Cardiac fibroblast (primary cell): Measurements from ENCODE around the gene PMPCA.

Source experiments
- DNase-seq, 2 donors: peaks; one replicate each; pipeline versions ENCODE4 v3.0.0 to v3.0.0-alpha.2; 2010; ENCODE audit warnings: low read depth in 2 of 2
- H3K4me3 ChIP-seq, 2 donors: replicated peaks in 1 of 2; 1 replicate in 1 of 2; 2 replicates in 1 of 2; pipeline ENCODE4 v1.5.1; 2011; ENCODE audit warnings: low read depth in 2 of 2, low read length in 2 of 2, mild to moderate bottlenecking in 2 of 2, moderate library complexity in 1 of 2
- CTCF ChIP-seq: IDR thresholded peaks from one replicate; pipeline ENCODE4 v1.5.1; 2011; ENCODE audit warnings: low read depth, mild to moderate bottlenecking, low read length, inconsistent platforms

PMPCA gene

GRCh38 chr9:136386018-136386417 lies 24.4 kb upstream of the PMPCA start:
- no peak for TF ChIP-seq CTCF
- DNase-seq: no peak
- H3K4me3 ChIP-seq: no peak overlapping the region

GRCh38 chr9:136387217-136387616 lies 23.2 kb upstream of the PMPCA start:
- no peak for DNase-seq
- H3K4me3 ChIP-seq: no peak overlapping the region
- TF ChIP-seq CTCF: no peak

DNA sequence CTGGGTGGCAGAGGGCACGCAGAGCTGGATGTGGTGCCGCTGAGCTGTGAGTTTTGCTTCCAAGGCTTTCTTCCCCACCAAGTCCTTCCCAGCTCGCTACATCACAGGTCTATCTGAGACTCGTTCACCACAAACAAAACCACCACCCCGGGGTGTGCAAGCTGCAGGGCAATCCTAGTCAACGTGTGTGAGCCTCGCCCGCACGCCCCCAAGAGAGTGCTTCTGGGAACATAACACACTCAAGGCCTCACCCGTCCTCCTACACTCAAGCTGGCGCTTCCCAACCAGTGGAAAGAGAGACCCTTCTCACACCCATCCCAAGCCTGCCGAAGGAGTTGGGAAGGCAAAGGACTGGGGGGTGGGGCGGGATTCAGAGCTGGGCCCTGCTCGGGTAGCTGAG lies 21.1 kb upstream of the PMPCA start:
- no peak for TF ChIP-seq CTCF
- H3K4me3 ChIP-seq: no peak overlapping the region
- DNase-seq: no peak

DNA sequence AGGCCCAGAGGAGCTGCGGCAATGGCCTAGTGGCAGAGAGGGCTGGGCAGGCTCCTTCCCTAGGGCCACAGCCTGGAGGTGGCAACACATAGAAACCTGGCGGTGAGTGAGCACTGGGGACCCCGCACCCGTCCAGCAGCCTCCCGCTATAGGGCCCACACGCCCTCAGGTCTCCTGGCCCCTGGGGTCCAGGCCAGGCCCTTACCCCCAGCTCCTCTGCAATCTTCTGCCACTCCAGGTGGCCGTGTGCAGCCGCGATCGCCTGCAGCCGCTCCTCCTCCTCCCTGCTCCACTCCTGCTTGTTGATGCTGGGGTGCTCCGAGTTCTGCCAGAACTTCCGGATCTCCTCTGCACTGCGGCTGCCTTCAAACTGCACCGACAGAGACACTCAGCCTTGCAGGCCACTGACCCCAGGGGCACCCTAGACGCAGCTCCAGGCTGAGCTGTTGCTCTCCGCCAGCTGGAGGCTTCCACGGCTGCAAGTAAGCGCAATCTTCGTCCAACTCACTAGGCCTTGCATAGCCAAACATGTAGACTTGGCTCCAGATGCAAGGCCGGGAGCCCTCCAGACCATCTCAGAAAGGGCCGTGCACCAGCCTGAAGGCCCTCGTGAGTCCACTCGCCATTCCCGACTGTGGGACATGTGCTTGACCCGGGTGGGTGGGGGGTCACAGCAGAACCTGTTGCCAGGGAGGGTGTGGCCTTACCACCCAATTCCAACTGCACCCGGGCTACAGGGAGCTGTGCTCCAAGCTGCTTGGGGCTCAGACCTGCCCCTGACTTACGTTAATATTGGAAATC lies 18.5 kb upstream of the PMPCA start:
- no peak for TF ChIP-seq CTCF
- H3K4me3 ChIP-seq: no peak overlapping the region
- DNase-seq: no peak

DNA sequence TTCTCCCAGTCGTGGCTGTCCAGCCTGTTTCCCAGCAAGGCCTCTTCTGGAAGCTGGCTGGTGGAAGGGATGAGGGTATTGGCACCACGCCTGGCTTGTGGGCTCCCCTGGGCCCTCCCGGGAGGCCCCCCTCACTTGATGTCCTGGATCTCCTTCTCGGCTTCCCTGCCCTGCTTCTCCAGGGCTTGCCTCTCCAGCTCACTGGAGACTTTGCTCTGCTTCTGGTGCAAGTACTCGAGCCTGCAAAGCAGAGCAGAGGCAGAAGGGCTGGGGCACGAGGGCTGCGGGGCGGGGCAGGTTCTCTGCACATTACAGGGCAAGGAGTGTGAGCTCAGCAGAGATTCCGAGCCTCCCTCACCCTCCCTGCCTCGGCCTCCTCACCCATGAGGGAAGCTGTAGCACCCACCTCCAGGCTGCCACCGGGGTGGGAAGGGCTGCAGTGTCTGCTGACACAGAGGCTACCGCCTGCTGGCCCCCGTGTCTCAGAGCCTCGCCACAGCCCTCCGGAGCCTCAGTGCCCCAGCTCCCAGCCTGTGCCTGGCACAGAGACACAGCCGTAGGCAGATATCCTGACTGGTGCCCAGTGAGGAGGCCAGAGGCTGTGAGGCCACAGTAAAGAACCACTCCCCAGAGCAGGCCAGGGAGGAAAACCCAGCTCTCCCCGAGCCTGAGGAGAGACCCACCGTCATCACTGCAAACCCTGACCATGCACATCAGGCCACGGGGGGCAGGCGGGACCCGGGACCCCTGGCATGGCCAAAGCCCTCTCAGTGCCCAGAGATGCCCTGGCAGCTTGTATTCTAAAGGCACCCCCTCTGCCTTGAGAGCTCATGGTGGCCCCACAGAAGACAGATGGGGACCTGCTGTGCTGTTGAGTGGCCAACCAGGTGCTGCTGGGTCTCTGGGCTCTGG lies 17.7 kb upstream of the PMPCA start:
- H3K4me3 ChIP-seq: no peak overlapping the region
- TF ChIP-seq CTCF: no peak
- peak in 1 of 2 donors; percentile 17 for DNase-seq

DNA sequence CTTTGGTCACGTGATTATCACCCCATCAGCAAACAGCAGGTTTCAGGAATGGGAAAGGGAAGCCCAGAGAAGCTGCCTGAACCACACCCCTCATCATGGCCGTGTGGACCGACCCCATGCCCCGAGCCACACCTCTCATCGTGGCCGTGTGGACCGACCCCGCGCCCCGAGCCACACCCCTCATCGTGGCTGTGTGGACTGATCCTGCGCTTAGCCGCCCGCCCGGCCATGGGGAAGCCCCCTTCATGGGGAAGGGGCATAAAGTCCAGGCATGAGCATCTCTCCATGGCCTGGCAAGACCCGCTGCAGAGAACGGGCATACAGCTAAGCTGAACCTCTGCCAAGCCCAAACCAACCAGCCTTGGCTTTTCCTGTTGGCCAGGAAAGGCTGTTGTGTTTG lies 16.9 kb upstream of the PMPCA start:
- no peak for TF ChIP-seq CTCF
- no peak overlapping the region for H3K4me3 ChIP-seq
- DNase-seq: no peak
